ENCODE measurements around the gene GCFC2. TPM values are rescaled to one million over a fixed set of nuclear protein-coding genes. Genes with fewer than 3 reads are reported as not detected.

GCFC2 gene
- total and polyA plus RNA-seq, 2 of the 13 experiments (the other 11 are each of a cell fraction or from before 2014, with no cell fraction given), result 26.8 to 49.0 TPM

GRCh38 chr2:75702593-75702992 lies 8.1 kb downstream of the GCFC2 start (continued):
- TF ChIP-seq ZNF670 (CRISPR knock-in tag; IDR thresholded peaks at IDR 0.05; ENCODE audit: borderline replicate concordance) (no peak), BCL6 (CRISPR knock-in tag; IDR thresholded peaks at IDR 0.05) (no peak), ZNF546 (CRISPR knock-in tag; conservative IDR thresholded peaks at IDR 0.05) (no peak)

- Histone ChIP-seq H3K4me1 (ENCODE audit: insufficient read depth, low read length) (no peaks in the 10 kb centered on the region), H3K4me2 (ENCODE audit: low read depth, low read length) (no peak overlapping the region), H3K4me3 (replicated peaks in 1 of 3; ENCODE audit: insufficient read depth in 1 of 3, low read depth in 2 of 3, low read length in 3 of 3) (no peak overlapping the region), H3K27ac (ENCODE audit: extremely low read length, insufficient read depth, low read length) (no peak overlapping the region), H3K9ac (ENCODE audit: insufficient read depth, low read depth, low read length) (no peak overlapping the region), H2AFZ (ENCODE audit: low read length) (no peak overlapping the region), H3K36me3 (replicated peaks in 1 of 2; ENCODE audit: control insufficient read depth in 1 of 2, insufficient read depth in 2 of 2, low read length in 2 of 2) (peaks cover 16 to 63% of the 10 kb centered on the region in 2 experiments), H4K20me1 (ENCODE audit: insufficient read depth, low read length) (no peaks in the 10 kb centered on the region), H3K9me3 (ENCODE audit: low read length) (peaks cover 4% of the 10 kb centered on the region; the same call in 1 of the 2 replicates), H3K27me3 (ENCODE audit: control insufficient read depth in 1 of 2, insufficient read depth in 2 of 2, low read length in 2 of 2) (no peaks in the 10 kb centered on the region), H3K79me2 (ENCODE audit: insufficient read depth, low read length) (no peaks in the 10 kb centered on the region)
- no peak for TF ChIP-seq KDM4B (CRISPR knock-in tag; IDR thresholded peaks at IDR 0.05)
- no peak for TF ChIP-seq ETV6 (CRISPR knock-in tag; conservative IDR thresholded peaks at IDR 0.05)
- TF ChIP-seq ZBTB33 (CRISPR knock-in tag; IDR thresholded peaks at IDR 0.05), result no peak
- no peak for TF ChIP-seq ATM (IDR thresholded peaks at IDR 0.05; ENCODE audit: borderline replicate concordance)
- no peak for TF ChIP-seq TBX2 (CRISPR knock-in tag; IDR thresholded peaks at IDR 0.05; ENCODE audit: borderline replicate concordance)
- POLR2A ChIA-PET, result interaction anchor here (1.7 kb wide), 1 partner anchor 11 kb away, joined by 8 read pairs; the partner anchor contains the start of gene GCFC2
- CTCF ChIA-PET (ENCODE audit: low intra/inter-chr PET ratio, low total read pairs), result no interaction called here
- intact Hi-C loops (cut with micrococcal nuclease; ENCODE audit: unreplicated experiment), result no loop called here
- ATAC-seq (no peak), FAIRE-seq (peak; percentile 28), DNase-seq (ENCODE audit: low spot score) (peak; percentile 10)
- no TSS peak for BruUV-seq (replicated peaks)
- WGBS (ENCODE audit: low lambda C conversion rate), result 97% methylated on average over 2 of the region's 2 CpGs
- in situ Hi-C loops (cut with HindIII; ENCODE audit: extremely low pct_ligation_motif_present, low pct_unique_long_range_greater_than_20kb), result no loop called here
These were observed 11.8 kb downstream of the GCFC2 start for GRCh38 chr2:75698918-75699317.
